Stomach (tissue), 4 donors: Measurements from ENCODE around the gene KIF5A.

Source experiments
- POLR2A ChIP-seq, 4 donors: fragments of 450-650 bp; IDR thresholded peaks; one replicate each; pipeline ENCODE4 v1.6.1; 2016; ENCODE audit warnings: antibody characterized with exemption in 4 of 4, control low read depth in 2 of 4, mild to moderate bottlenecking in 1 of 4, moderate library complexity in 1 of 4
- TF ChIP-seq, protein P1 (sequence below), 7 experiments: fragments of 450-650 bp in 4 of 7; fragments of 200-600 bp in 3 of 7; sonication (generic) in 3 of 7; IDR thresholded peaks; one replicate each; pipeline ENCODE4 v1.5.1; 2016 to 2019; ENCODE audit warnings: antibody characterized with exemption in 7 of 7, control low read depth in 2 of 7, mild to moderate bottlenecking in 1 of 7

DNA sequence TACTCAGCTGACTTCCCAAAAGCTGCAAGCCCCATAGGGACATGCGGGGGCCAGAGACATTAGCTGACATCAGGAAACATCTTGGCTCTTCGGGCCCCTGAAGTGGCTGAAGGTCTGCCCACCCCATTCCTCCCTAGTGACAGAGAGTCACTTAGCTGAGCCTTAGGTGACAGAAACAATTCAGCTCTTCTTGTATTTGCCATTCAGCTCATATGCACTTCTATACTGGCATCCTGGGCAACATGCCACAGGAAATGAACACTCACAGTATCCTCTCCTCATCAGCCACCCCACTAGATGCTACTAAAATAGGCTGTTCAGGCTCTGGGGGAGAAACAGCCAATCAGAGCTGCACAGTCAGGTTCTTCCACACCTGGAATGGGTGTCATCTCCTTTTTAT is 6.3 kb upstream of the KIF5A start:
- TF ChIP-seq, protein P1, sequence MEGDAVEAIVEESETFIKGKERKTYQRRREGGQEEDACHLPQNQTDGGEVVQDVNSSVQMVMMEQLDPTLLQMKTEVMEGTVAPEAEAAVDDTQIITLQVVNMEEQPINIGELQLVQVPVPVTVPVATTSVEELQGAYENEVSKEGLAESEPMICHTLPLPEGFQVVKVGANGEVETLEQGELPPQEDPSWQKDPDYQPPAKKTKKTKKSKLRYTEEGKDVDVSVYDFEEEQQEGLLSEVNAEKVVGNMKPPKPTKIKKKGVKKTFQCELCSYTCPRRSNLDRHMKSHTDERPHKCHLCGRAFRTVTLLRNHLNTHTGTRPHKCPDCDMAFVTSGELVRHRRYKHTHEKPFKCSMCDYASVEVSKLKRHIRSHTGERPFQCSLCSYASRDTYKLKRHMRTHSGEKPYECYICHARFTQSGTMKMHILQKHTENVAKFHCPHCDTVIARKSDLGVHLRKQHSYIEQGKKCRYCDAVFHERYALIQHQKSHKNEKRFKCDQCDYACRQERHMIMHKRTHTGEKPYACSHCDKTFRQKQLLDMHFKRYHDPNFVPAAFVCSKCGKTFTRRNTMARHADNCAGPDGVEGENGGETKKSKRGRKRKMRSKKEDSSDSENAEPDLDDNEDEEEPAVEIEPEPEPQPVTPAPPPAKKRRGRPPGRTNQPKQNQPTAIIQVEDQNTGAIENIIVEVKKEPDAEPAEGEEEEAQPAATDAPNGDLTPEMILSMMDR (IDR thresholded peaks at IDR 0.05), result no peak
- TF ChIP-seq POLR2A (IDR thresholded peaks at IDR 0.05), result no peak
